HS-27A (cell line): Measurements from ENCODE around the gene TMEM174.

Experiments
- DNase-seq: peaks from one replicate; pipeline ENCODE4 v3.0.0-alpha.2; 2012; ENCODE audit warnings: low read depth, missing footprints

The TMEM174 gene

GRCh38 chr5:73153513-73153912, 19.5 kb upstream of the TMEM174 start:
- DNase-seq, result no peak

- no peak for DNase-seq
Observed at GRCh38 chr5:73154208-73155006, 18.6 kb upstream of the TMEM174 start.

- no peak for DNase-seq
Observed at GRCh38 chr5:73155271-73156222, 17.4 kb upstream of the TMEM174 start.

- DNase-seq, result no peak
Observed at GRCh38 chr5:73157414-73158303, 15.3 kb upstream of the TMEM174 start.

- no peak for DNase-seq
Observed at GRCh38 chr5:73158313-73158712, 14.7 kb upstream of the TMEM174 start.

- DNase-seq, result no peak
Observed at GRCh38 chr5:73160239-73160671, 12.7 kb upstream of the TMEM174 start.

GRCh38 chr5:73170522-73170921, 2.5 kb upstream of the TMEM174 start:
- DNase-seq, result no peak

- no peak for DNase-seq
Observed at GRCh38 chr5:73171495-73171894, 1.5 kb upstream of the TMEM174 start.

- DNase-seq, result no peak
Observed at GRCh38 chr5:73174100-73174815, 1.3 kb downstream of the TMEM174 start.

- no peak for DNase-seq
Observed at GRCh38 chr5:73176250-73176649, 3.3 kb downstream of the TMEM174 start.

- DNase-seq, result no peak
Observed at GRCh38 chr5:73178265-73178664, 5.3 kb downstream of the TMEM174 start.

- DNase-seq, result no peak
Observed at GRCh38 chr5:73179730-73180129, 6.7 kb downstream of the TMEM174 start.

GRCh38 chr5:73180566-73180965, 7.6 kb downstream of the TMEM174 start:
- DNase-seq, result no peak

GRCh38 chr5:73182307-73182706, 9.3 kb downstream of the TMEM174 start:
- DNase-seq, result no peak

- DNase-seq, result no peak
Observed at GRCh38 chr5:73183000-73183399, 10.0 kb downstream of the TMEM174 start.

GRCh38 chr5:73183481-73183891, 10.5 kb downstream of the TMEM174 start:
- DNase-seq, result no peak

GRCh38 chr5:73186976-73187375, 14.0 kb downstream of the TMEM174 start:
- no peak for DNase-seq

GRCh38 chr5:73188764-73189531, 16.0 kb downstream of the TMEM174 start:
- DNase-seq, result no peak

GRCh38 chr5:73189871-73190376, 16.9 kb downstream of the TMEM174 start:
- no peak for DNase-seq

- DNase-seq, result no peak
Observed at GRCh38 chr5:73192370-73192769, 19.4 kb downstream of the TMEM174 start.
